Airway epithelial cell (primary cell): ENCODE results near the gene SPRN. TPM values are rescaled to one million over a fixed set of nuclear protein-coding genes. Genes with fewer than 3 reads are reported as not detected.

Source experiments
- total RNA-seq: library from RNA; depleted of rRNA; stranded (reverse); fragments of >200 nt; gene quantifications from 2 replicates; pipeline ENCODE4 v1.2.3, GENCODE V29; 2015

The SPRN gene, protein sequence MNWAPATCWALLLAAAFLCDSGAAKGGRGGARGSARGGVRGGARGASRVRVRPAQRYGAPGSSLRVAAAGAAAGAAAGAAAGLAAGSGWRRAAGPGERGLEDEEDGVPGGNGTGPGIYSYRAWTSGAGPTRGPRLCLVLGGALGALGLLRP
- total RNA-seq, result not detected in 2 replicates

DNA sequence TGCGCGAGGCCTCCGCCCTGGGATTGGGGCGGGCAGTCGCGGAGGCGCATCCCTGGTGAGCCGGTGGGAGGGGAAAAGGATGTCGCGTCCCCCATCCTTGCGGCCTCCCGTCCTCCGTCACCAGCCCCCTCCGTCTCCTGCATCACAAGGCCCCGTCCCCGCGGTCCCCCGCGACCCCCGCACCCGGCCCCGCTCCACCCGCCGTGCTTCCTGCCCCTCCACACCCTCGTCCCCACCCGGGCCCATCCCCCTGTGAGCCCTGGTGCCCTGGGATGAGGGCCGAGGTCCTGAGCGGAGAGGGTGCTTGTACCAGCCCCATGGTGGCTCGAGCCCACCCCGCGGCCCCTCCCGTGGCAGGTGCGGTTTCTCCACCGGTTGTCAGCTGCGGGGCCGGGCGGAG is at the start of gene SPRN:
Gene SPRN (minus strand): TSS at position 25 of the 400 bp plus-strand sequence. CDS start 944 bp downstream, outside the sequence.

DNA sequence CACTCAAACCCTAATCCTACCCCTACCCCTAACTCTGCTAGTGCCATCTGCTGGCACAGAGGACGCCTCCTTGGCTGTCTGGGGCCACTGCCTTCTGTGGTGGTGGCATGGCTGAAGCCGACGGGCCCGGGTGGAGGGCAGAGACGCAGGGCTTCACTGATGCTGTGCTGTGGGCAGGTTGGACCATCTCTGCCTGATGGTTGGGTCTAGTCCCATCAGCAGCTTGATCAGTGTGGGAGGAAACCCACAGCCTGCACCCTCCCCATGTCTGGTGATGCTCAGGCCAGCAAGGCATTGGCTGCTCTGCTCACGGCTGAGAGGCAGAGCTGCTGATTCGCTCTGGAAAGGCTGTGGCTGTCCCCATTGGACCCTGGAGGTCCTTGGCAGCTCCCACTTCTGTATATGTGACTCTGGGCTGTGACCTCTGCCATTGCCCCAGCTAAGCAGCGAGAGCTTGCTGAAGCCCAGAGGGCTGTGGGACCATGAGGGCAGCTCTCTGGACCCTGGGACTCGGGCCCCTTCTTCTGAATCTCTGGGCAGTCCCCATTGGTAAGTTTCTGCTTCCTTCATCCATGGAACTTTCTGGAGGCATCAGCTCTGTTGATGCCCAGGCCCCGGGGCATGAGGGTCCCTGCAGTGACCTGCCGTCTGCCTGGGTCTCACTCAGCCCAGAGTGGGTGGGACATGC is 29.2 kb upstream of the SPRN start, which contains the start of gene SCART1:
Gene SCART1 (plus strand): TSS at position 430 of the 688 bp plus-strand sequence. CDS start 53 bp downstream, at position 483.

DNA sequence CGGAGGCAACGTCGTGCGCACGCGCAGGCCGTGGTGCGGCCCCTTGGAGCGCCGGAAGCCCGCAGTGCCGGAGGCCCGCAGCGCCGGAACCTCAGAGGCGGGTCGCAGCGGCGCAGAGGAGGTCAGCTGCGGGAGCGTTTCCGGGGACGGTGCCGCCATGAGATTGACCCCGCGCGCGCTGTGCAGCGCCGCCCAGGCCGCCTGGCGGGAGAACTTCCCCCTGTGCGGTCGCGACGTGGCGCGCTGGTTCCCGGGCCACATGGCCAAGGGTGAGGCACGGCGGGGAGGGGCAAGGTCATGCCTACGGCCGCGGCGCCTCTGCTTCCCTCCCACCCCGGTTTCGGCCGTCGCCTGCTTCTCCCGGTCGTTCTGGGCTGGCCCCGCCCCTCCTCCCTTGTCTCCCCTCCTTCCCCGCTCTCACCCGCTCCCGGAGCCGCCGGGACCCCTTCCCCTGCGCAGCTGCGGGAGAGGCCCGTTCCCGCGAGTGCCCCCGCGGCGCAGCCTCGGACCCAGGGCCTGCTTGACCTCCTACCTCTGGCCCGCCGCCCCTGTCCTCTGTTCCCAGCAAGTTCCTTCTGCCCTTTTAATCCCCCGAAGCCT is 30.3 kb downstream of the SPRN start, which contains the start of gene MTG1:
Gene MTG1 (plus strand): TSS at position 94 of the 600 bp plus-strand sequence. CDS start 64 bp downstream, at position 158.

DNA sequence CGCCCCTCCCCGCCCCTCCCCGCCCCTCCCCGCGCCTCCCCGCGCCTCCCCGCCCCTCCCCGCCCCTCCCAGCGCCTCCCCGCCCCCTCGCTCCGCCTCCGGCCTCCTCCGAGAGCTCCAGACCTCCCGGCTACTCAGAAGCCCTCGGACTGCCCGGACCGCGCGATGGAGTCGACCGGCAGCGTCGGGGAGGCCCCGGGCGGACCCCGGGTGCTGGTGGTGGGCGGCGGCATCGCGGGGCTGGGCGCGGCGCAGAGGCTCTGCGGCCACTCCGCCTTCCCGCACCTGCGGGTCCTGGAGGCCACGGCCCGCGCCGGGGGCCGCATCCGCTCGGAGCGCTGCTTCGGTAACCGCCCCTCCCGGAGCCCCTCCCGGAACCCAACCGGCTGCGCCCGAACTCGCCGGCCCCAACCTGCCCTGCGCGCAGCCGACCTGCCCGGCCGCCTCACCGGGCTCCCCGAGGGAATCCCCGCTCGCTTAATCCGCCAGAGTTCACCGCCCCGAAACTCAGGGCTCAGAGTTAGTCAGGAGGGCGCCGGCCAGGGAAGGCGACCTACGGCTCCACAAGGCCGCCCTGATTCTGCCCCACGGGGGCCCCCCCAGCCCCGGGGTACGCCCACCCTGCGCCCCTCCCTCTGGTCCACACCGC is 45.1 kb downstream of the SPRN start, which contains the start of gene PAOX:
Gene PAOX (plus strand): TSS at position 111 of the 649 bp plus-strand sequence. CDS start 55 bp downstream, at position 166.

DNA sequence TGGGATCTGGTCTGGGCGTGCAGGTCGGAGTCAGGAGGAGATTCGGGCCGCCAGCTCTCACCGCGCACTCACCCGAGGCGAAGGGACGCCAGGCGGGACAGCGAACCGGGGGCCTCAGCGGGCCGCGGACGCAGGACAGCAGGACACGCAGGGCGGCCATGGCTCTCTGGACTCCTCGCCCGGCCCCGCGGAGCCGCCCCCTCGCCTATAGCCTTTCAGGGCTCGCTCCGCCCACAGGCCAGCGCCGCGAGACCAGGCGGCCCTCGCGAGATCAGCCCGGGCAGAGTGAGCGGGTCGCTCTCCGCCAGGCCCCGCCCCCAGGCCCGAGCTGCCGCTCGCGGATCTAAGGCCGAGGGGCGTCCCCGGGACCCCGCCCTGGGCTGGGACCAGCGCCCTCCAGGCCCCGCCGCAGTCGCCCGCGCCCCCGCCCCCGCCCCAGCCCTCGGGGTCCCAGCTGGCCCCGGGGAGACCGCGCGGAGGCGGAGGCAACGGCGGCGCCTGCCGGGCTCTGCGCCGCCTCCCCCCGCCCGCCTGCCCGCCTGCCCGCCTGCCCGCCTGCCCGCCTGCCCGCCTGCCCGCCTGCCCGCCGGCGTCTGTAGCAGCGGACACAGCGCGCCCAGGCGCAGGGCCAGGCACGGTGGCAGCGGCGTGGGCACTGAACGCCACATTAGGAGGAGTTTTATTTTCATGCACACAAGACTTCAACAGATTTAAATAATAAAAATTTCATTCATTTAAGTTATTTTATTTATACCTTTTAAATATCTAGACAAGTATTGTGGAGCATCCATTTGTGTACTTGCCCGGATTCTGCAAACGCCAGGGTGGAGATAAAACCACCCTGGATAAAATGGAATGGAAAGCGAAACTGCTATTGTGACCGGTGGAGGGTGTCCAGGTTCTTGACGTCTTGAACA is 51.0 kb downstream of the SPRN start, which contains the start of gene ECHS1:
Gene ECHS1 (minus strand): TSS at position 181 of the 917 bp plus-strand sequence. CDS start 21 bp downstream, at position 160.

Other genes with a start within 250 kb of the SPRN start
- gene UTF1, start 194.4 kb downstream of the SPRN start, total RNA-seq, result not detected in 2 replicates
- not detected in 2 replicates for gene VENTX, start 186.8 kb downstream of the SPRN start, total RNA-seq
- gene ADAM8, start 147.8 kb downstream of the SPRN start, total RNA-seq, result 26.9 and 30.5 TPM in 2 replicates
- 45.8 and 56.9 TPM in 2 replicates for gene TUBGCP2, start 115.8 kb downstream of the SPRN start, total RNA-seq
- 24.4 and 29.0 TPM in 2 replicates for gene ZNF511, start 115.7 kb downstream of the SPRN start, total RNA-seq
- gene CALY, start 87.7 kb downstream of the SPRN start, total RNA-seq, result not detected in 2 replicates
- gene PRAP1, start 77.3 kb downstream of the SPRN start, total RNA-seq, result not detected in 2 replicates
- gene FUOM, start 66.6 kb downstream of the SPRN start, total RNA-seq, result 37.2 and 37.5 TPM in 2 replicates
- 97.7 and 102 TPM in 2 replicates for gene ECHS1, start 51.3 kb downstream of the SPRN start, total RNA-seq
- 1.3 and 5.0 TPM in 2 replicates for gene PAOX, start 45.4 kb downstream of the SPRN start, total RNA-seq
- gene MTG1, start 30.5 kb downstream of the SPRN start, total RNA-seq, result 18.1 and 19.1 TPM in 2 replicates
- 0.51 and 0.63 TPM in 2 replicates for gene SCART1, start 29.3 kb upstream of the SPRN start, total RNA-seq
- gene CYP2E1, start 102.7 kb upstream of the SPRN start, total RNA-seq, result not detected in 2 replicates
- not detected in 2 replicates for gene SYCE1, start 141.0 kb upstream of the SPRN start, total RNA-seq
- not detected in 2 replicates for gene FRG2B, start 202.2 kb upstream of the SPRN start, total RNA-seq